ENCODE data around the gene CDKN1B. TPM values are rescaled to one million over a fixed set of nuclear protein-coding genes. Genes with fewer than 3 reads are reported as not detected.

The CDKN1B gene
- total RNA-seq, 1 experiment from 2014 or later = 27.7 TPM

DNA sequence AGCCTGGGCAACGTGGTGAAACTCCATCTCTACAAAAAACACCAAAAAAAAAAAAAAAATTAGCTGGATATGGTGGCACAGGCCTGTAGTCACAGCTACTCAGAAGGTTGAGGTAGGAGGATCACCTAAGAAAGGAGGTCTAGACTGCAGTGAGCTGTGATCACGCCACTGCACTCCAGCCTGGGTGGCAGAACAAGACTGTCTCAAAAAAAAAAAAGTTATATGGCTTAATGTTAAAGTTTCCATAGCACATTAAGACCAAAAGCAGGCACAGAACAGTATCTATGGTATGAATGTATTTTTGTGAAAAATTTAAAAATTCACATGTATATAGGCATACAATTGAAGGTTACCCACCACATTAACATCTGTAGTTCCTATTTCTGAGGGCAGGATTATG lies 15.9 kb downstream of the CDKN1B start:
- Histone ChIP-seq H3K27me3 (ENCODE audit: insufficient read depth, low read length) (no peaks in the 10 kb centered on the region), H2BK5ac (ENCODE audit: insufficient read length, low read length) (no peak overlapping the region), H3T11ph (ENCODE audit: low read length) (no peak overlapping the region), H2AK5ac (ENCODE audit: insufficient read length, low read length) (no peak overlapping the region), H3K4me1 (ENCODE audit: insufficient read depth, low read length) (no peaks in the 10 kb centered on the region), H2BK120ac (ENCODE audit: low read depth, low read length, poor library complexity, severe bottlenecking) (no peak overlapping the region), H2BK20ac (ENCODE audit: low read depth, low read length, poor library complexity, severe bottlenecking) (no peak overlapping the region), H3K14ac (ENCODE audit: insufficient read depth, low read length) (no peak overlapping the region), H4K20me1 (ENCODE audit: control insufficient read depth, insufficient read depth, insufficient read length) (no peaks in the 10 kb centered on the region), H4K91ac (ENCODE audit: insufficient read length, low read depth, low read length) (no peak overlapping the region), H3K23ac (ENCODE audit: insufficient read length, low read depth, low read length) (no peak overlapping the region), H3K4ac (ENCODE audit: low read depth, low read length) (no peak overlapping the region), H3K9ac (ENCODE audit: extremely low read depth, insufficient read length, low read length) (no peak overlapping the region), H3K79me2 (ENCODE audit: insufficient read depth, low read length) (no peaks in the 10 kb centered on the region), H3K27ac (ENCODE audit: insufficient read length, low read depth, low read length) (no peak overlapping the region), H4K8ac (replicated peaks; ENCODE audit: insufficient read length, low read depth, low read length) (no peak overlapping the region), H2BK15ac (ENCODE audit: low read depth, low read length) (no peak overlapping the region), H2BK12ac (ENCODE audit: insufficient read length, low read depth, low read length) (no peak overlapping the region), H3K9me3 (ENCODE audit: control insufficient read depth, low read depth, low read length) (no peaks in the 10 kb centered on the region), H3K4me2 (ENCODE audit: insufficient read depth, insufficient read length, low read length) (no peak overlapping the region), H3K23me2 (ENCODE audit: insufficient read length, low read depth, low read length, poor library complexity, severe bottlenecking) (no peaks in the 10 kb centered on the region), H3K56ac (ENCODE audit: insufficient read length, low read depth, low read length) (no peak overlapping the region), H3K18ac (ENCODE audit: insufficient read length, low read depth, low read length) (no peak overlapping the region), H4K5ac (ENCODE audit: insufficient read length, low read depth, low read length) (no peak overlapping the region), H3K79me1 (ENCODE audit: insufficient read depth, low read depth, low read length, poor library complexity, severe bottlenecking) (no peaks in the 10 kb centered on the region), H2AFZ (ENCODE audit: low read length) (no peak overlapping the region)
- no CpG with 5 or more reads among the region's 2 CpGs for WGBS (ENCODE audit: extremely low coverage, insufficient read length, low lambda C conversion rate)
- Mint-ChIP-seq H3K27me3 (ENCODE audit: low read depth) (no peaks in the 10 kb centered on the region), H3K4me3 (no peak overlapping the region), H3K27ac (no peak overlapping the region), H3K9me3 (no peaks in the 10 kb centered on the region), H3K36me3 (ENCODE audit: insufficient read depth in 1 of 3, low read depth in 3 of 3) (peaks cover 0 to 2% (median 2%) of the 10 kb centered on the region in 3 experiments; a peak in 3 of 7 replicates), H3K4me1 (peaks cover 21 to 22% of the 10 kb centered on the region in 2 experiments)
- no peak for DNase-seq
- TF ChIP-seq, protein P1, sequence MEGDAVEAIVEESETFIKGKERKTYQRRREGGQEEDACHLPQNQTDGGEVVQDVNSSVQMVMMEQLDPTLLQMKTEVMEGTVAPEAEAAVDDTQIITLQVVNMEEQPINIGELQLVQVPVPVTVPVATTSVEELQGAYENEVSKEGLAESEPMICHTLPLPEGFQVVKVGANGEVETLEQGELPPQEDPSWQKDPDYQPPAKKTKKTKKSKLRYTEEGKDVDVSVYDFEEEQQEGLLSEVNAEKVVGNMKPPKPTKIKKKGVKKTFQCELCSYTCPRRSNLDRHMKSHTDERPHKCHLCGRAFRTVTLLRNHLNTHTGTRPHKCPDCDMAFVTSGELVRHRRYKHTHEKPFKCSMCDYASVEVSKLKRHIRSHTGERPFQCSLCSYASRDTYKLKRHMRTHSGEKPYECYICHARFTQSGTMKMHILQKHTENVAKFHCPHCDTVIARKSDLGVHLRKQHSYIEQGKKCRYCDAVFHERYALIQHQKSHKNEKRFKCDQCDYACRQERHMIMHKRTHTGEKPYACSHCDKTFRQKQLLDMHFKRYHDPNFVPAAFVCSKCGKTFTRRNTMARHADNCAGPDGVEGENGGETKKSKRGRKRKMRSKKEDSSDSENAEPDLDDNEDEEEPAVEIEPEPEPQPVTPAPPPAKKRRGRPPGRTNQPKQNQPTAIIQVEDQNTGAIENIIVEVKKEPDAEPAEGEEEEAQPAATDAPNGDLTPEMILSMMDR (conservative IDR thresholded peaks at IDR 0.05) = no peak

All from H9 (cell line).